Vagina (tissue), 2 donors: ENCODE data around the gene SERPING1.

Experiments used
- CTCF ChIP-seq, 3 experiments: fragments of 450-650 bp in 2 of 3; fragments of 200-600 bp in 1 of 3; sonication (generic) in 1 of 3; IDR thresholded peaks; one replicate each; pipeline ENCODE4 v1.5.1; 2017 to 2019; ENCODE audit warnings: antibody characterized with exemption in 3 of 3, mild to moderate bottlenecking in 2 of 3, moderate library complexity in 2 of 3
- POLR2AphosphoS5 ChIP-seq, 2 donors: sonication (generic); formaldehyde crosslinking; IDR thresholded peaks; one replicate each; pipeline ENCODE4 v1.9.0; 2017; ENCODE audit warnings: antibody characterized with exemption in 2 of 2, mild to moderate bottlenecking in 2 of 2, low read depth in 1 of 2; ENCODE audit not compliant: insufficient read depth in 1 of 2

DNA sequence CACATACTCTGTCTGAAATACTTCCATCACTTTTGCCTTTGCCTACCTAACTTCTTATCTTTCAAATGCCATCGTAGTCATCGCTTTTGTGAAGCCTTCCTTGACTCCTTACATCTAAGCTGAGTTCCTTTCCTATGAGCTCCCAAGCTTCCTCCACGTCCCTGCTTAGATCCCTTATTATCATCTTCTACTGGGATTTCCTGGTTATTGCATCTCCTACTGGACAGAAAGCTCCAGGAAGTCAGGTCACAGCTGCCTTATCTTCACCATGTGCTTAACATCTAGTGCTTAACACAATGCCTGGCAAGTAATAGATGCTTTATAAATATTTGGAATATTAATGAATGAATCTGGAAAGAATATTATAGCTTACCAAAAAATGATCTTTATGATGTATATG is 46.3 kb downstream of the SERPING1 start:
- TF ChIP-seq POLR2AphosphoS5 (IDR thresholded peaks at IDR 0.05; ENCODE audit: insufficient read depth in 1 of 2, low read depth in 1 of 2) (no peak), CTCF (IDR thresholded peaks at IDR 0.05) (no peak)
